OCI-LY1 (cell line): ENCODE results near the gene RALB.

ENCODE experiments used
- H2AFZ ChIP-seq: fragments of 200-600 bp; sonication (generic), shearing (Covaris generic); 2 replicates; pipeline ENCODE4 v1.6.0; 2014; ENCODE audit warnings: antibody characterized with exemption, mild to moderate bottlenecking, low read length
- H3F3A ChIP-seq: fragments of 200-600 bp; sonication (generic), shearing (Covaris generic); 2 replicates; pipeline ENCODE4 v1.6.0; 2014; ENCODE audit warnings: mild to moderate bottlenecking, antibody characterized with exemption, low read length, moderate library complexity; ENCODE audit not compliant: insufficient read depth
- H3K27ac ChIP-seq: fragments of 200-600 bp; sonication (generic); 2 replicates; pipeline ENCODE4 v1.5.1; 2014; ENCODE audit warnings: low read length, mixed run types, mild to moderate bottlenecking, low read depth; ENCODE audit not compliant: poor library complexity, severe bottlenecking
- H3K27me3 ChIP-seq: fragments of 200-600 bp; sonication (generic); 2 replicates; pipeline ENCODE4 v1.6.0; 2014; ENCODE audit warnings: antibody characterized with exemption, mild to moderate bottlenecking, low read length, moderate library complexity; ENCODE audit not compliant: insufficient read depth
- H3K36me3 ChIP-seq: fragments of 200-600 bp; sonication (generic); 2 replicates; pipeline ENCODE4 v1.6.1; 2014; ENCODE audit warnings: mild to moderate bottlenecking, antibody characterized with exemption, low read length, moderate library complexity, mixed read lengths; ENCODE audit not compliant: insufficient read depth
- H3K4me1 ChIP-seq: fragments of 200-600 bp; sonication (generic); 2 replicates; pipeline ENCODE4 v1.5.1; 2014; ENCODE audit warnings: mild to moderate bottlenecking, low read length, moderate library complexity; ENCODE audit not compliant: insufficient read depth, severe bottlenecking
- H3K4me2 ChIP-seq: fragments of 200-600 bp; sonication (generic), shearing (Covaris generic); 2 replicates; pipeline ENCODE4 v1.6.1; 2014; ENCODE audit warnings: low read length
- H3K4me3 ChIP-seq: fragments of 200-600 bp; sonication (generic); 2 replicates; pipeline ENCODE4 v1.5.1; 2014; ENCODE audit warnings: low read length, low read depth, mild to moderate bottlenecking, mixed read lengths; ENCODE audit not compliant: poor library complexity, severe bottlenecking
- H3K79me2 ChIP-seq: fragments of 200-600 bp; shearing (Covaris generic); 2 replicates; pipeline ENCODE4 v1.6.1; 2016; ENCODE audit warnings: mixed run types, low read length, mixed read lengths; ENCODE audit not compliant: insufficient read depth
- H3K9ac ChIP-seq: fragments of 200-600 bp; sonication (generic), shearing (Covaris generic); 2 replicates; pipeline ENCODE4 v1.6.1; 2014; ENCODE audit warnings: mild to moderate bottlenecking, low read length, mixed read lengths
- H3K9me2 ChIP-seq: fragments of 200-600 bp; sonication (generic), shearing (Covaris generic); 2 replicates; pipeline ENCODE4 v1.6.1; 2014; ENCODE audit warnings: low read depth, mild to moderate bottlenecking, low read length, mixed read lengths
- H3K9me3 ChIP-seq: fragments of 200-600 bp; shearing (Covaris generic); 2 replicates; pipeline ENCODE4 v1.6.1; 2014; ENCODE audit warnings: low read length, mixed read lengths
- H4K20me1 ChIP-seq: fragments of 200-600 bp; sonication (generic), shearing (Covaris generic); 2 replicates; pipeline ENCODE4 v1.6.0; 2016; ENCODE audit warnings: mild to moderate bottlenecking, low read length; ENCODE audit not compliant: insufficient read depth
- EZH2 ChIP-seq: fragments of 200-600 bp; sonication (generic), shearing (Covaris generic); IDR thresholded peaks from 2 replicates; pipeline ENCODE4 v1.8.0; 2017; ENCODE audit warnings: borderline replicate concordance, mixed run types, mild to moderate bottlenecking, antibody characterized with exemption, low read length, moderate library complexity, mixed read lengths
- TF ChIP-seq, protein P1 (sequence below): fragments of 200-600 bp; sonication (generic), shearing (Covaris generic); IDR thresholded peaks from 2 replicates; pipeline ENCODE4 v1.5.1; 2017; ENCODE audit warnings: mild to moderate bottlenecking, antibody characterized with exemption, low read length, moderate library complexity, mixed read lengths

The RALB gene

DNA sequence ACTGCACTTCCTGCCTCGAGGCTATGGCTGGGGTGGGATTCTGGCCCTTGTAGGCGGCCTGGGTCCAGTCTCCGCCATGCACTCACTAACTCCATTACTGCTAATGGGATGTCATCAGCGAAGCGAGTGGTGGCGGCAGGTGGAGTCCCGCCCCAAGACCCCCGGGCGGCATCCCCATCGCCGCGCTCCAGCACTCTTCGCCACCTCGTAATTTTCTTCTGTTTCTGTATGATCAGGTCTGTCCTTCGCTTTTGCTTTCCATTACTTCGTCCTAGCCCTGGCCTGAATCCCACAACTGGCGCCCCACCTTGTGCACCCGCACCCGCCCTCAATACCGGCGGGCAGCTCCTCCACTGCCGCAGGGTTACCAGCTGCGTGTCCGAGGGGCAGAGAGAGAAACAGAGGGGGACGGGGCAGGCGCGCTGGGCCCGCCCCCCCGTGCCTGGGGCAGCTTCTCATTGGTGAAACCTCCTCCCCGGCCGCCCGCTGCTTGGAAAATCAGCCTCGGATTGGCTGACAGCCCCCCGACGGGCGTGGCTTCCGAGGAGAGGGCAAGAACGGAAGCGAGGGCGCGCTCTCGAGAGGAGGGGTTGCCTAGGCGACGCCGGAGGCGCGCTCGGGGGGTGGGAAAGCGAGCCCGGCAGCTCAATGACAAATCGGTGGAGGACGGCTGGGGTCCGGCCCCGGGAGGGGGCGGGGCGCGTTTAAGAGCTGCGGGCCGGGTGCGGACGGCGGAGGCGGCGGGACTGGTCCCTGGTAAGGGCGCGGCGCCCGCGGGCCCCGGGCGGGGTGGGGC, at the start of gene RALB:
Gene RALB, plus strand, starts transcription at position 628 of the 796 bp plus-strand sequence. CDS start 25,813 bp downstream, outside the sequence.
- H3K9me3 ChIP-seq, result no peaks in the 10 kb centered on the region
- no peak within 1 kb of the TSS for H2AFZ ChIP-seq
- H3K27ac ChIP-seq, result no peak within 1 kb of the TSS
- no peaks in the 10 kb centered on the region for H4K20me1 ChIP-seq
- H3K4me1 ChIP-seq, result peaks cover 19% of the 10 kb centered on the region
- no peaks in the 10 kb centered on the region for H3K79me2 ChIP-seq
- H3K9ac ChIP-seq, result peak within 1 kb of the TSS; percentile 67
- TF ChIP-seq, protein P1, sequence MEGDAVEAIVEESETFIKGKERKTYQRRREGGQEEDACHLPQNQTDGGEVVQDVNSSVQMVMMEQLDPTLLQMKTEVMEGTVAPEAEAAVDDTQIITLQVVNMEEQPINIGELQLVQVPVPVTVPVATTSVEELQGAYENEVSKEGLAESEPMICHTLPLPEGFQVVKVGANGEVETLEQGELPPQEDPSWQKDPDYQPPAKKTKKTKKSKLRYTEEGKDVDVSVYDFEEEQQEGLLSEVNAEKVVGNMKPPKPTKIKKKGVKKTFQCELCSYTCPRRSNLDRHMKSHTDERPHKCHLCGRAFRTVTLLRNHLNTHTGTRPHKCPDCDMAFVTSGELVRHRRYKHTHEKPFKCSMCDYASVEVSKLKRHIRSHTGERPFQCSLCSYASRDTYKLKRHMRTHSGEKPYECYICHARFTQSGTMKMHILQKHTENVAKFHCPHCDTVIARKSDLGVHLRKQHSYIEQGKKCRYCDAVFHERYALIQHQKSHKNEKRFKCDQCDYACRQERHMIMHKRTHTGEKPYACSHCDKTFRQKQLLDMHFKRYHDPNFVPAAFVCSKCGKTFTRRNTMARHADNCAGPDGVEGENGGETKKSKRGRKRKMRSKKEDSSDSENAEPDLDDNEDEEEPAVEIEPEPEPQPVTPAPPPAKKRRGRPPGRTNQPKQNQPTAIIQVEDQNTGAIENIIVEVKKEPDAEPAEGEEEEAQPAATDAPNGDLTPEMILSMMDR, result no peak
- no peak for TF ChIP-seq EZH2
- H3K36me3 ChIP-seq, result no peaks in the 10 kb centered on the region
- no peaks in the 10 kb centered on the region for H3F3A ChIP-seq
- no peaks in the 10 kb centered on the region; the same call in 1 of the 2 replicates for H3K27me3 ChIP-seq
- H3K9me2 ChIP-seq, result no peaks in the 10 kb centered on the region
- H3K4me3 ChIP-seq, result peak within 1 kb of the TSS; percentile 79
- H3K4me2 ChIP-seq, result peak within 1 kb of the TSS; percentile 84

DNA sequence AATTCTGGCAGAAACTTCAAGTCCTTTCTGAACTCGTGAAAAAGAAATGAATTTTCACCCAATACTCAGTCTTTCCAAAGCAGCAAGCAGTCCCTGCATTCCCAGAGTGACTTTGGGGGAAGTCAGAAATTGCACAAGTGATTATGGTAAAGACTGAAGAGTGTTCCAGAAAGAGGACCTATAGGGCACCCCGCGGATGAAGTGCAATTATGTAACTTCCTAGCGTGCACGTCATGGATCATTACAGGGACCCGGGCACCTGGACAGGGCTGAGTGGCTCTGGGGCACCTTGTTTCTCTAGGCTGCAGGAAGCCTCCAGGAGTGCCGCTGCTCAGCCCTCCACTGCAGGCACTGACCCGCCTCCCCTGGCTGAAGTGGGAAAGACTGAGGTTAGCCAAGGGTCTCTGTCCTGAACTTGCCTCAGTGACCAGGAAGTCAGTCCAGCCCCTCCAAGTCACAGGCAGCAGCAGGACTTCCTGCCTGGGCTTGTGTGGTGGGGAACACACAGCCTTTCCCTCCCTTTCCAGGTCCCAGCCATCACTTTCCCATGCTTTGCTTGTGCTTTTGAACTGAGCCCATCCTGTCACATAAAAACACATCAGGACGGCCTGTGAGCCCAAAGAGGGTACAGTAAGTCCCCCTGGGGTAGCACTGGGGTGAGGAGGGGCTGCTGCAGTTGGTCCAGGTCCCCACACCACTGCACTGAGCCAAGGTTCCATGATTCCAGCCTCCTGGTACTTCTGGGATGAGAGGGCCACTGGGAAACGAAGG, 49.2 kb upstream of the RALB start:
- no peaks in the 10 kb centered on the region for H3F3A ChIP-seq
- peak overlapping the region; percentile 49; the same call in 1 of the 2 replicates for H2AFZ ChIP-seq
- H3K79me2 ChIP-seq, result no peaks in the 10 kb centered on the region
- H3K9me3 ChIP-seq, result peaks cover under 1% of the 10 kb centered on the region; the same call in 1 of the 2 replicates
- H3K4me3 ChIP-seq, result no peak overlapping the region
- H3K4me2 ChIP-seq, result no peak overlapping the region; the same call in 1 of the 2 replicates
- H3K27ac ChIP-seq, result no peak overlapping the region
- H3K27me3 ChIP-seq, result no peaks in the 10 kb centered on the region
- H4K20me1 ChIP-seq, result no peaks in the 10 kb centered on the region
- peaks cover 31% of the 10 kb centered on the region for H3K4me1 ChIP-seq
- TF ChIP-seq, protein P1, result no peak
- TF ChIP-seq EZH2, result no peak
- no peaks in the 10 kb centered on the region for H3K9me2 ChIP-seq
- no peak overlapping the region; the same call in 1 of the 2 replicates for H3K9ac ChIP-seq
- no peaks in the 10 kb centered on the region; the same call in 1 of the 2 replicates for H3K36me3 ChIP-seq

DNA sequence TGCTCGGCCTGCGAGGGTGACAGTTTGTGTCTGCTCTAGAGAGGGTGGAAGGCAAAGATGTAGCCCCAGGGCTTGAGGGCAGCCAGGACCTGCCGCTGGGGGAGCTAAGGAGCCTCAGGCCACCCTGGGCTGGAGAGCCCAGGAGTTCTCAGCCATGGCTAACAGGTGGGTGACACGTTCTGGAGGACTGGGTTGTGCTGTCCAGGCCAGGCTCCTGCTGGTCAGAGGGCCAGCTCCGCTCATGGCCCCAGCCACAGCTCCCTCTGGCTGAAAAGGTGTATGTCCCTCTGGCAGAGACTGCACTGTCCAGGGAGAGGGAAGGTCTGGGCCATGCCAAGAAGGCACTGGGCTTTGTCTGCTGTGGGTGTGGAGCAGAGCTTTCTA, 48.6 kb upstream of the RALB start:
- H3K27ac ChIP-seq, result no peak overlapping the region

More for the DNA sequence above, 48.6 kb upstream of the RALB start:
- Histone ChIP-seq H3K4me3 (no peak overlapping the region), H3K4me1 (peaks cover 31% of the 10 kb centered on the region), H3K27me3 (no peaks in the 10 kb centered on the region), H3K79me2 (no peaks in the 10 kb centered on the region), H3K36me3 (no peaks in the 10 kb centered on the region; the same call in 1 of the 2 replicates), H4K20me1 (no peaks in the 10 kb centered on the region), H2AFZ (peak overlapping the region; percentile 49; the same call in 1 of the 2 replicates), H3K9me2 (no peaks in the 10 kb centered on the region), H3K9me3 (no peaks in the 10 kb centered on the region), H3K9ac (no peak overlapping the region; the same call in 1 of the 2 replicates), H3K4me2 (no peak overlapping the region; the same call in 1 of the 2 replicates), H3F3A (no peaks in the 10 kb centered on the region)
- TF ChIP-seq, protein P1, result peak; percentile 67
- no peak for TF ChIP-seq EZH2
